Small intestine (tissue), 7 donors: ENCODE data around the gene STAT6. TPM values are rescaled to one million over a fixed set of nuclear protein-coding genes. Genes with fewer than 3 reads are reported as not detected.

ENCODE experiments used
- DNase-seq, 2 donors: peaks; one replicate each; pipeline versions ENCODE4 v3.0.0 to v3.0.0-alpha.2; 2013
- FAIRE-seq: peaks from 2 replicates; lab custom pipeline; 2012; peaks lifted over from hg19 to GRCh38; lab: Jason Lieb, UNC
- H3K27ac ChIP-seq, 3 donors: one replicate each; pipeline ENCODE4 v1.5.1; 2013; ENCODE audit warnings: low read length in 2 of 3, mild to moderate bottlenecking in 2 of 3, control low read depth in 1 of 3, inconsistent platforms in 1 of 3, low read depth in 1 of 3, moderate library complexity in 1 of 3
- H3K27me3 ChIP-seq, 3 donors: one replicate each; pipeline ENCODE4 v1.6.1; 2013; ENCODE audit warnings: low read length in 3 of 3, inconsistent platforms in 1 of 3; ENCODE audit not compliant: control insufficient read depth in 3 of 3, insufficient read depth in 3 of 3
- H3K36me3 ChIP-seq, 3 donors: one replicate each; pipeline ENCODE4 v1.6.1; 2013; ENCODE audit warnings: low read length in 3 of 3, inconsistent platforms in 1 of 3, low read depth in 1 of 3, mild to moderate bottlenecking in 1 of 3, moderate library complexity in 1 of 3; ENCODE audit not compliant: control insufficient read depth in 3 of 3, insufficient read depth in 2 of 3
- H3K4me1 ChIP-seq, 3 donors: one replicate each; pipeline ENCODE4 v1.6.1; 2013; ENCODE audit warnings: low read length in 2 of 3, inconsistent platforms in 1 of 3, low read depth in 1 of 3, mild to moderate bottlenecking in 1 of 3, moderate library complexity in 1 of 3; ENCODE audit not compliant: control insufficient read depth in 3 of 3, insufficient read depth in 2 of 3
- H3K4me3 ChIP-seq, 3 donors: one replicate each; pipeline ENCODE4 v1.5.1; 2013; ENCODE audit warnings: low read length in 3 of 3, control low read depth in 1 of 3, inconsistent platforms in 1 of 3, low read depth in 1 of 3, mild to moderate bottlenecking in 1 of 3, moderate library complexity in 1 of 3
- H3K9me3 ChIP-seq, 2 donors: one replicate each; pipeline ENCODE4 v1.6.1; 2013; ENCODE audit warnings: low read depth in 1 of 2, low read length in 1 of 2; ENCODE audit not compliant: control insufficient read depth in 2 of 2, insufficient read depth in 1 of 2
- WGBS, 3 donors: extraction: QIAGEN DNeasy Blood & Tissue Kit; methylation state at CpG; one replicate each; pipeline ENCODE4 v1.1.7; 2013; 5-methylcytosine and 5-hydroxymethylcytosine counted together
- polyA plus RNA-seq, 4 donors: library from polyadenylated mRNA; stranded (reverse) in 3 of 4; unstranded in 1 of 4; fragments of 200-250 nt in 3 of 4; fragments of 120-200 nt in 1 of 4; gene quantifications; one replicate each; pipeline versions ENCODE4 v1.2.1 to v1.2.3, GENCODE V29; 2013
- donor health status: healthy with polysubstance abuse.
- donor health status: control.
- donor health status: control.
- donor health status: Bipolar disorder and iron deficiency.
- donor health status: healthy.

STAT6 gene
- polyA plus RNA-seq, 4 donors: 117 to 842 (median 344) TPM

DNA sequence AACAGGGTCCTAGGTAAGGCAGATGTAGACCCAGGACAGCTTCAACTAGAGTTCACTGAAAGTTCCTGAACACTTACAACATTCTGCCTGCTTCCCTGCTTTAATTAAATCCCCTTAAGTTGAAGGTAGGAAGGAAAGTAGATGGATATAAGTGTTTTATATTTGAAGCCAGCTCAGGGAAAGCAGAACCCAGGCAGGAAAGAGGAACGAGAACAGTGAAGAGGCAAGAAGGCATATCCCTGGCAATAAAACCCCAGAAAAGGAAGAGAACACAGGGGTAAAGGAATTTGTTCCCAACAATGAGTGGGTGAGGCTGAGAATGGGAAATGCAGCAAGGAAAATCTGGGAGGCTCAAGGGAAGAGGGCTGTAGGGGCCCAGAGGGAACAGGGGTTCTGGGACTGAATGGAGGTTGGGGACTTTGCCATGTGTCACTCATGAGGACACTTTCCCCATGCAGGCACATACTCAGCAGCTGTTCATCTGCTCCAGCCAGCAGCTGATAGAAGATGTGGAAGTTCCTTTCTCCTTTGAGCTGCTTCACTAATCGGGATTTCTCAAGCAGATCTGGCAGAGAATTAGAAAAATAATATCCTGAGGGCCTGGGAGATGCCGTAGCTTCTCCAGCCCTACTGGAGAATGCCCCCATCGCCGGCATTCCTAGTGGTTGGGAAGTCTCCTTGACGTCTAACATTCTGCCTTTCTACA is 64.9 kb downstream of the STAT6 start:
- Histone ChIP-seq H3K36me3 (peaks cover 0 to 57% (median 8%) of the 10 kb centered on the region in 3 donors), H3K27me3 (no peaks in the 10 kb centered on the region), H3K4me3 (peak overlapping the region in 1 of 3 donors; percentile 66), H3K4me1 (peaks cover 3 to 38% (median 7%) of the 10 kb centered on the region in 3 donors), H3K27ac (no peak overlapping the region), H3K9me3 (no peaks in the 10 kb centered on the region)
- DNase-seq (no peak), FAIRE-seq (no peak)
- 67 to 73% (median 72%) methylated on average over 6 of the region's 6 CpGs for WGBS, 3 donors

Other genes with a start within 250 kb of the STAT6 start
- not detected for gene SDR9C7, start 177.0 kb downstream of the STAT6 start, polyA plus RNA-seq
- under 1 TPM in 2 of 4 donors, not detected in 2; 0.12 to 0.30 TPM for gene RDH16, start 153.8 kb downstream of the STAT6 start, polyA plus RNA-seq
- gene ZBTB39, start 104.8 kb downstream of the STAT6 start, polyA plus RNA-seq: 1 to 10 TPM in 3 of 4 donors, under 1 TPM in 1; 0.81 to 6.5 (median 1.8) TPM
- 1 to 10 TPM; 3.4 to 8.9 (median 5.6) TPM for gene TAC3, start 94.8 kb downstream of the STAT6 start, polyA plus RNA-seq
- 100 to 1,000 TPM; 202 to 971 (median 563) TPM for gene MYO1A, start 61.2 kb downstream of the STAT6 start, polyA plus RNA-seq
- gene NEMP1, start 32.6 kb downstream of the STAT6 start, polyA plus RNA-seq: 10 to 100 TPM in 1 of 4 donors, 1 to 10 TPM in 1, under 1 TPM in 2; 0.45 to 11.6 (median 2.1) TPM
- gene NAB2, start 22.2 kb downstream of the STAT6 start, polyA plus RNA-seq: 10 to 100 TPM; 11.4 to 23.1 (median 18.1) TPM
- gene LRP1, start 17.1 kb upstream of the STAT6 start, polyA plus RNA-seq: 10 to 100 TPM; 24.3 to 55.3 (median 41.6) TPM
- 1 to 10 TPM in 1 of 4 donors, under 1 TPM in 1, not detected in 2; 0.15 to 1.1 TPM for gene LRP1-AS, start 36.3 kb upstream of the STAT6 start, polyA plus RNA-seq
- under 1 TPM in 2 of 4 donors, not detected in 2; 0.10 to 0.27 TPM for gene NXPH4, start 105.4 kb upstream of the STAT6 start, polyA plus RNA-seq
- 100 to 1,000 TPM in 1 of 4 donors, 10 to 100 TPM in 3; 22.8 to 150 (median 51.5) TPM for gene SHMT2, start 118.3 kb upstream of the STAT6 start, polyA plus RNA-seq
- gene STAC3, start 139.8 kb upstream of the STAT6 start, polyA plus RNA-seq: 1 to 10 TPM; 1.1 to 3.8 (median 3.4) TPM